Measurements from ENCODE around the gene NRG3.
A peak's percentile ranks its signal among the peaks of the same experiment; 100 is the strongest.

The NRG3 gene

GRCh38 chr10:82653244-82654155 is 778.5 kb downstream of the NRG3 start:
- TF ChIP-seq CTCF (IDR thresholded peaks at IDR 0.05; ENCODE audit: low read depth, low read length, missing control alignments) = no peak
- no peak overlapping the region for H3K4me3 ChIP-seq (ENCODE audit: low read depth, low read length)
- H3K36me3 ChIP-seq (replicated peaks) = no peaks in the 10 kb centered on the region
- DNase-seq = no peak
- in situ Hi-C loops (cut with HindIII; ENCODE audit: low pct_ligation_motif_present, low sequenced_read_pairs) = no loop called here
- no peaks in the 10 kb centered on the region for H3K27me3 ChIP-seq (replicated peaks)
- no peak overlapping the region for H3K27ac ChIP-seq

DNA sequence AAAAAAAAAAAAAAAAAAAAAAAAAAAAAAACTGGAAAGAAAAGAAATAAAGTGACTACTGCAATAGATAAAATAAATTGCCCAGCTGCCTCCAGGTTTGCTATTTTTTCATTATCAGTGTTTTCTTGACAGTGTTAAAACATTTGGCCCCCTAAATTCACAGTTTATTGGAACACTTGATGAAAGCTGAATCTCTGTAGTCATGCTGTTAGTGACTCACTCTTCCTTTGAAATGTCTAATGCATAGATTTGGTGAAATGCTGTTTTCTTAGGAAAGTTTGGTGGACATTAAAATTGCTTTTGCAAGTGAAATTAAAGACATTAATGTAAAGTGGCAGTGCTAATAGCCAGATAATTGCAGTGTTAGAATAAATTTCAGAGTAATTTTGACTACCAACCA is 785.2 kb downstream of the NRG3 start:
- H3K27ac ChIP-seq = no peak overlapping the region
- DNase-seq = no peak
- in situ Hi-C loops (cut with HindIII; ENCODE audit: low pct_ligation_motif_present, low sequenced_read_pairs) = no loop called here
- no peaks in the 10 kb centered on the region for H3K27me3 ChIP-seq (replicated peaks)
- no peaks in the 10 kb centered on the region for H3K36me3 ChIP-seq (replicated peaks)
- TF ChIP-seq CTCF (IDR thresholded peaks at IDR 0.05; ENCODE audit: low read depth, low read length, missing control alignments) = no peak
- H3K4me3 ChIP-seq (ENCODE audit: low read depth, low read length) = no peak overlapping the region

DNA sequence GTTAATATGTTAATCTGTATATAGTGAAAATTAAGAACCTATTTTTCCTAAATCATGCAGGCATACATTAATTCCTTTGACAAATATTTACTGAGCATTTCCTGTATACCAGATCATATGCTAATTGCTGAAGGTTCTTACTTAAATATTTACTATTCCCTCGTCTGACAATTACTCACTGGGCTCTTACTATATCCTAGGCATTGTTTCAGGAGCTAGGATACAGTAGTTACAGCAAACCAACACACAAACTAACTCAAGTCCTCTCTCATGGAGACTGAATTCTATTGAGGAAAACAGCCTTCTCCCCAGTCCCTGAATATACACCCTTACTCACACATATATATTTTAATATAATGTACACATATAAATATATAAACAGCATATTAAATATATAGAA is 786.0 kb downstream of the NRG3 start:
- no peak for TF ChIP-seq CTCF (IDR thresholded peaks at IDR 0.05; ENCODE audit: low read depth, low read length, missing control alignments)
- in situ Hi-C loops (cut with HindIII; ENCODE audit: low pct_ligation_motif_present, low sequenced_read_pairs) = no loop called here
- H3K4me3 ChIP-seq (ENCODE audit: low read depth, low read length) = no peak overlapping the region

GRCh38 chr10:82661701-82662100 is 786.7 kb downstream of the NRG3 start:
- Histone ChIP-seq H3K36me3 (replicated peaks) (no peaks in the 10 kb centered on the region), H3K27me3 (replicated peaks) (no peaks in the 10 kb centered on the region), H3K27ac (no peak overlapping the region), H3K4me3 (ENCODE audit: low read depth, low read length) (no peak overlapping the region)
- no peak for TF ChIP-seq CTCF (IDR thresholded peaks at IDR 0.05; ENCODE audit: low read depth, low read length, missing control alignments)
- in situ Hi-C loops (cut with HindIII; ENCODE audit: low pct_ligation_motif_present, low sequenced_read_pairs) = no loop called here
- no peak for DNase-seq

More for the DNA sequence above, 786.0 kb downstream of the NRG3 start:
- Histone ChIP-seq H3K27me3 (replicated peaks) (no peaks in the 10 kb centered on the region), H3K27ac (no peak overlapping the region), H3K36me3 (replicated peaks) (no peaks in the 10 kb centered on the region)
- no peak for DNase-seq

DNA sequence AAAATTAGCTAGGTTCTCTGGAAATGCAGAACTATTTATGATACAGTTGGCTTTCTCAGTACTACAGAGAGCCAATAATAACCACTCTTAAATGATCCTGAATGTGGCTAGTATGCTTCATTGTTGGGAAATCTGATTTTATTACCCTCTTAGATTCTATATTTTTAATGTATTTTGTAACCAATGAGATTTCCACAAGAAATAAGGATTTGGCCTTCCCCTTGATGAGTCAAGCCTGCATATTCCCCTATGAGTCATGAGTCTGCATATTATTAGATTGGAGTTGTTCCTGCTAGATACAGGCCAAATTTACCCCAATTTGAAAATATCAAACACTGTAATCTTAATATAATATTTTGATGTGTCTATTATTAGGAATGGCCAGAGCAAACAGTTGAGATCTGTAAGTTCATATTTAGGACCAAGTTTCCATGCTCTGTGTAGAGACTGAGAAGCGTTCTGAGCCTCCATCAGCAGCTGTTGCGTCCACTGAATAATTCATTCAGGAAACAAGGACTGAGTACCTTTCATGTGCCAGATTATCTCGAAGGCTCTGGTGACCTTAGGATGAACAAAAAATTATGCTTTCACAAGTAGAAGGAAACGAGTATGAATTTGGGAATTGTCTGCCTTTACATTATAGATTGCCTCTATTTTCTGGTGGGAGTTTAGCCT is 793.4 kb downstream of the NRG3 start:
- Histone ChIP-seq H3K27me3 (replicated peaks) (no peaks in the 10 kb centered on the region), H3K36me3 (replicated peaks) (no peaks in the 10 kb centered on the region), H3K27ac (peak overlapping the region; percentile 25), H3K4me3 (ENCODE audit: low read depth, low read length) (no peak overlapping the region)
- in situ Hi-C loops (cut with HindIII; ENCODE audit: low pct_ligation_motif_present, low sequenced_read_pairs) = no loop called here
- DNase-seq = peak; percentile 30
- TF ChIP-seq CTCF (IDR thresholded peaks at IDR 0.05; ENCODE audit: low read depth, low read length, missing control alignments) = no peak

Measured in brain microvascular endothelial cell (primary cell).